Tibial nerve (tissue), 4 donors: ENCODE results near the gene DYNC2I2. TPM values are rescaled to one million over a fixed set of nuclear protein-coding genes. Genes with fewer than 3 reads are reported as not detected.

Experiments
- DNase-seq, 2 donors: peaks; one replicate each; pipeline ENCODE4 v3.0.0-alpha.2; 2019; ENCODE audit warnings: low spot score in 2 of 2
- H3K27ac ChIP-seq, 4 donors: fragments of 200-600 bp; sonication (generic) in 3 of 4; one replicate each; pipeline ENCODE4 v1.5.1; 2017 to 2019; ENCODE audit warnings: mild to moderate bottlenecking in 1 of 4
- H3K27me3 ChIP-seq, 2 donors: fragments of 200-600 bp; sonication (generic) in 1 of 2; one replicate each; pipeline versions ENCODE4 v1.5.1 to v1.6.0; 2017 to 2019
- H3K36me3 ChIP-seq, 3 donors: fragments of 200-600 bp; sonication (generic); one replicate each; pipeline ENCODE4 v1.5.1; 2018 to 2019
- H3K4me1 ChIP-seq, 4 donors: fragments of 200-600 bp; sonication (generic) in 3 of 4; one replicate each; pipeline ENCODE4 v1.5.1; 2017 to 2019
- H3K4me3 ChIP-seq, 4 donors: fragments of 200-600 bp; sonication (generic) in 3 of 4; one replicate each; pipeline ENCODE4 v1.5.1; 2017 to 2019; ENCODE audit warnings: mild to moderate bottlenecking in 1 of 4, moderate library complexity in 1 of 4
- H3K9me3 ChIP-seq, 4 donors: fragments of 200-600 bp; sonication (generic) in 3 of 4; one replicate each; pipeline ENCODE4 v1.5.1; 2017 to 2019
- CTCF ChIP-seq, 5 experiments: fragments of 200-600 bp in 3 of 5; fragments of 450-650 bp in 2 of 5; sonication (generic) in 3 of 5; IDR thresholded peaks; one replicate each; pipeline ENCODE4 v1.5.1; 2016 to 2019; ENCODE audit warnings: antibody characterized with exemption in 5 of 5, mild to moderate bottlenecking in 3 of 5, moderate library complexity in 2 of 5
- EP300 ChIP-seq, 2 donors: sonication (generic); formaldehyde crosslinking; IDR thresholded peaks; one replicate each; pipeline ENCODE4 v1.6.1; 2017; ENCODE audit warnings: antibody characterized with exemption in 2 of 2, mild to moderate bottlenecking in 1 of 2
- POLR2A ChIP-seq, 2 donors: fragments of 450-650 bp; IDR thresholded peaks; one replicate each; pipeline ENCODE4 v1.6.1; 2017; ENCODE audit warnings: antibody characterized with exemption in 2 of 2, mild to moderate bottlenecking in 2 of 2, moderate library complexity in 2 of 2
- WGBS, 2 donors: methylation state at CpG; one replicate each; pipeline ENCODE4 v1.1.5; 2018; 5-methylcytosine and 5-hydroxymethylcytosine counted together
- total RNA-seq, 4 donors: library from RNA; depleted of rRNA; stranded (reverse); fragments of >200 nt; gene quantifications; one replicate each; pipeline ENCODE4 v1.1.0, GENCODE V29; 2016

The DYNC2I2 gene
- total RNA-seq = 100 to 1,000 TPM in 3 of 4 donors, 10 to 100 TPM in 1; 53.8 to 117 (median 111) TPM

GRCh38 chr9:128656416-128657343 is at the start of gene DYNC2I2:
TSS of gene DYNC2I2 (minus strand) at chr9:128656847. CDS start at chr9:128656726, 121 bp downstream.
- Histone ChIP-seq H3K9me3 (no peaks in the 10 kb centered on the region), H3K4me1 (peaks cover 0 to 18% (median 3%) of the 10 kb centered on the region in 4 donors), H3K36me3 (no peaks in the 10 kb centered on the region), H3K27ac (peak within 1 kb of the TSS; percentile 94 to 97 (median 97)), H3K27me3 (no peaks in the 10 kb centered on the region), H3K4me3 (peak within 1 kb of the TSS; percentile 38 to 83 (median 72))
- peak; percentile 91 to 93 for DNase-seq
- WGBS, 2 donors = 1% methylated on average over 82 to 84 of the region's 86 CpGs
- TF ChIP-seq POLR2A (IDR thresholded peaks at IDR 0.05) = peak in 1 of 2 donors; percentile 56
- peak; percentile 83 to 92 for TF ChIP-seq EP300 (IDR thresholded peaks at IDR 0.05)
- peak in 2 of 5 experiments; percentile 10 to 41 for TF ChIP-seq CTCF (IDR thresholded peaks at IDR 0.05)

- Histone ChIP-seq H3K9me3 (no peaks in the 10 kb centered on the region), H3K27me3 (no peaks in the 10 kb centered on the region), H3K4me3 (no peak overlapping the region), H3K4me1 (peaks cover 0 to 16% (median 4%) of the 10 kb centered on the region in 4 donors), H3K27ac (no peak overlapping the region), H3K36me3 (peaks cover 0 to 11% (median 0%) of the 10 kb centered on the region in 3 donors)
- WGBS, 2 donors = 100% methylated on average over 1 of the region's 1 CpG; no CpG with 5 or more reads in 1 of the 2 donors
- TF ChIP-seq POLR2A (IDR thresholded peaks at IDR 0.05) (no peak), CTCF (IDR thresholded peaks at IDR 0.05) (no peak)
- DNase-seq = no peak
Measured at GRCh38 chr9:128706045-128706444, 49.4 kb upstream of the DYNC2I2 start.

- Histone ChIP-seq H3K27ac (no peak overlapping the region), H3K9me3 (no peaks in the 10 kb centered on the region), H3K4me1 (peaks cover 0 to 16% (median 4%) of the 10 kb centered on the region in 4 donors), H3K27me3 (no peaks in the 10 kb centered on the region), H3K36me3 (peaks cover 0 to 11% (median 0%) of the 10 kb centered on the region in 3 donors), H3K4me3 (no peak overlapping the region)
- no peak for DNase-seq
- WGBS, 2 donors = 85 to 92% methylated on average over 33 to 36 of the region's 36 CpGs
- TF ChIP-seq EP300 (IDR thresholded peaks at IDR 0.05) (no peak), POLR2A (IDR thresholded peaks at IDR 0.05) (no peak), CTCF (IDR thresholded peaks at IDR 0.05) (no peak)
Measured at GRCh38 chr9:128705051-128705965, 48.7 kb upstream of the DYNC2I2 start.

GRCh38 chr9:128704356-128704670 is 47.7 kb upstream of the DYNC2I2 start:
- TF ChIP-seq EP300 (IDR thresholded peaks at IDR 0.05) (no peak), POLR2A (IDR thresholded peaks at IDR 0.05) (no peak)
- Histone ChIP-seq H3K27ac (peak overlapping the region in 3 of 4 donors; percentile 54 to 86 (median 80)), H3K4me1 (peaks cover 0 to 16% (median 4%) of the 10 kb centered on the region in 4 donors), H3K36me3 (peaks cover 0 to 11% (median 0%) of the 10 kb centered on the region in 3 donors), H3K27me3 (no peaks in the 10 kb centered on the region), H3K4me3 (peak overlapping the region in 1 of 4 donors; percentile 76), H3K9me3 (no peaks in the 10 kb centered on the region)
- no peak for DNase-seq
- WGBS, 2 donors = 92 to 94% methylated on average over 2 to 5 of the region's 5 CpGs

- WGBS, 2 donors = 69 to 71% methylated on average over 27 to 29 of the region's 31 CpGs
- DNase-seq = no peak
Measured at GRCh38 chr9:128703616-128704355, 47.1 kb upstream of the DYNC2I2 start.

More at GRCh38 chr9:128703616-128704355, 47.1 kb upstream of the DYNC2I2 start:
- no peaks in the 10 kb centered on the region for H3K27me3 ChIP-seq
- peak overlapping the region; percentile 55 to 86 (median 83) for H3K27ac ChIP-seq
- TF ChIP-seq POLR2A (IDR thresholded peaks at IDR 0.05) = no peak
- H3K4me1 ChIP-seq = peaks cover 0 to 16% (median 4%) of the 10 kb centered on the region in 4 donors
- no peaks in the 10 kb centered on the region for H3K9me3 ChIP-seq
- peak overlapping the region in 3 of 4 donors; percentile 63 to 90 (median 76) for H3K4me3 ChIP-seq
- peaks cover 0 to 11% (median 0%) of the 10 kb centered on the region in 3 donors for H3K36me3 ChIP-seq
